GM13977 (cell line): ENCODE data around the gene AKAP6.
"Not testable (repeated sequence)": the region's sequence is repeated elsewhere in the genome, so short reads cannot be mapped to it uniquely, and the experiment has no call there.

Experiments used
- DNase-seq: peaks from one replicate; pipeline ENCODE4 v3.0.0; 2012; ENCODE audit warnings: low spot score
- CTCF ChIP-seq: IDR thresholded peaks from 2 replicates; pipeline ENCODE4 v1.5.1; 2012; ENCODE audit warnings: mild to moderate bottlenecking, control low read depth; ENCODE audit not compliant: insufficient read depth; ENCODE audit errors: extremely low read depth, missing control alignments
- in situ Hi-C: fragments of 300-500 bp; cut with MboI; formaldehyde crosslinking; loops from one replicate; pipeline ENCODE4 v1.12.0; 2022; ENCODE audit warnings: low sequenced_read_pairs, low pct_unique_long_range_greater_than_20kb, mixed read lengths, inconsistent platforms; ENCODE audit not compliant: unreplicated experiment

Gene AKAP6

GRCh38 chr14:32366256-32366879 lies 37.3 kb downstream of the AKAP6 start:
- DNase-seq = no peak
- no peak for TF ChIP-seq CTCF
- in situ Hi-C loops = no loop called here

- no peak for DNase-seq
- TF ChIP-seq CTCF = no peak
- in situ Hi-C loops = no loop called here
Measured at GRCh38 chr14:32366986-32367385, 37.9 kb downstream of the AKAP6 start.

- DNase-seq = no peak
- in situ Hi-C loops = no loop called here
Measured at GRCh38 chr14:32367516-32367915, 38.4 kb downstream of the AKAP6 start.

GRCh38 chr14:32368107-32368506 lies 39.0 kb downstream of the AKAP6 start:
- in situ Hi-C loops = no loop called here
- DNase-seq = no peak

More at GRCh38 chr14:32367516-32367915, 38.4 kb downstream of the AKAP6 start:
- TF ChIP-seq CTCF = no peak

GRCh38 chr14:32370714-32371113 lies 41.6 kb downstream of the AKAP6 start:
- no peak for TF ChIP-seq CTCF
- in situ Hi-C loops = no loop called here
- no peak for DNase-seq

More at GRCh38 chr14:32368107-32368506, 39.0 kb downstream of the AKAP6 start:
- no peak for TF ChIP-seq CTCF

GRCh38 chr14:32372154-32372553 lies 43.1 kb downstream of the AKAP6 start:
- in situ Hi-C loops = no loop called here
- no peak for TF ChIP-seq CTCF
- DNase-seq = no peak

GRCh38 chr14:32373174-32373573 lies 44.1 kb downstream of the AKAP6 start:
- in situ Hi-C loops, DNase-seq: not testable (repeated sequence)
